Measurements from ENCODE around the gene LPP.

The LPP gene

DNA sequence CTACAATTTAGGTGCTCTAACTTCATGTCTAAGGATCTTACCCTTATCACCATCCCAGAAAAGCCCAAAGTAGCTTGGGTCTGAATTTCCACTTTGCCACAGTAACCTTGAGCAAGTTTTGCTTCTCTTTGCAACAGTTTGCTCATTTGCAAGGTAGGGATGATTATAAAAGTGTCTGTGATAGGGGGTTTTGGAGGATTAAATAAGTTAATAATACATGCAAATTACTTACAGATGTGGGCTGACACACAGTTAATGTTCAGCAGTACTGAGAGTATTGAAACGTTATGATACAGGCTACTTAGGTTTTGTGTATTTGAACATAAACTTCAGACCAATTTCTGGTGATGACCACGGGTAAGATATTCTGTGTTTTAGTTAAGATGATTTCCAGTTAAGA, 573.1 kb downstream of the LPP start:
- POLR2A ChIA-PET = no interaction called here
- no peak for TF ChIP-seq BHLHE40 (IDR thresholded peaks at IDR 0.05; ENCODE audit: borderline replicate concordance)
- TF ChIP-seq SP1 (IDR thresholded peaks at IDR 0.05) = no peak
- TF ChIP-seq FOXA1 (IDR thresholded peaks at IDR 0.05) = no peak
- TF ChIP-seq ARNT (IDR thresholded peaks at IDR 0.05) = no peak
- TF ChIP-seq SUZ12 (IDR thresholded peaks at IDR 0.05) = no peak
- TF ChIP-seq NFRKB (IDR thresholded peaks at IDR 0.05) = no peak
- DNase-seq (ENCODE audit: extremely low spot score) = no peak
- CTCF ChIA-PET = no interaction called here

DNA sequence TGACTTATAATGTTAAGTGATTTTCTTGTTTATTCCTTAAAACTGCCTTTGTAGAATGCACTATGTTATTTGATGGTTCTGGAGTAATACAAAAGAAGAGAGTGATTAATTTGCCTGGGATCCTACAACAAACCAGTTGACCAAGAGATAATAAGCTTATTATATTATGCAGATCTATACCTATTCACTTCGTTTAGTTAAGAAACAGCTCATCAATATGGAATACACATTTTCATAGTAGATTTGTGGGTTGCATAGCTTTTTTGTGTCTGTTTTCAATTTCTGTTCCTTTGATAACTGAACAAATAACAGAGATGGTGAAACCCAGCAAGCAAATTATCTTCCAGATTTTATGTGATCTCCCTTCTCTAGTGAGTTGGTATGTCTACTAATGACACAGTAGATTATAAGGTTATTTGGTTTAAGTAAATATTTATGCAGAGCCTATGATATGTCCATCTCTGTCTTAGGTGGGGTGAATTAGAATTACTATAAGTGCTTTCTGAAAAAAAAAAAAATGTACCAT, 574.5 kb downstream of the LPP start:
- CTCF ChIA-PET = interaction anchor here (0.7 kb wide), 1 partner anchor 1761 kb away, joined by 3 read pairs; no protein-coding TSS in a partner anchor
- TF ChIP-seq FOXK2 (IDR thresholded peaks at IDR 0.05) = no peak
- TF ChIP-seq ZNF384 (IDR thresholded peaks at IDR 0.05) = no peak
- no peak for TF ChIP-seq ARNT (IDR thresholded peaks at IDR 0.05)
- no peak for TF ChIP-seq L3MBTL2 (conservative IDR thresholded peaks at IDR 0.05)
- no peak for TF ChIP-seq SUZ12 (IDR thresholded peaks at IDR 0.05)
- TF ChIP-seq TARDBP (IDR thresholded peaks at IDR 0.05) = no peak
- no peak for TF ChIP-seq ELF4 (IDR thresholded peaks at IDR 0.05)
- TF ChIP-seq HDGF (IDR thresholded peaks at IDR 0.05; ENCODE audit: borderline replicate concordance) = no peak
- no peak for TF ChIP-seq FOXA1 (IDR thresholded peaks at IDR 0.05)
- no peak for TF ChIP-seq CTBP1 (IDR thresholded peaks at IDR 0.05; ENCODE audit: borderline replicate concordance)
- no peak for TF ChIP-seq SP1 (IDR thresholded peaks at IDR 0.05)
- POLR2A ChIA-PET = no interaction called here
- DNase-seq (ENCODE audit: extremely low spot score) = no peak

DNA sequence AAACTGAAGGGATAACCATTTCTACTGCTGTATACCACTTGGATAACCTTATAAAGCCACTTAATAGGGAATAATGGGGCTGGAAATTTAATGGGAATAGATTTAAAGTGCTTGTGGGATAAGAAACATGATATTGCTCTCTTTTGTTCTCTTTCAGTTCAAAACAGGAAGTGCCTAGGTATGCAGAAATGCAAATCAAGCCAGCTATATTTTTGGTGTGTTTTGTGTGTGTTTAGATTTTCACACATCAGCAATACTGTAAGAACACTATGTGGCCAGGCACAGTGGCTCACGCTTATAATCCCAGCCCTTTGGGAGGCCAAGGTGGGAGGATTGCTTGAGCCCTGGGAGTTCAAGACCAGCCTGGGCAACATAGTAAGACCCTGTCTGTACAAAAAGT, 575.5 kb downstream of the LPP start:
- POLR2A ChIA-PET = no interaction called here
- CTCF ChIA-PET = no interaction called here
- DNase-seq (ENCODE audit: extremely low spot score) = no peak
- no peak for TF ChIP-seq TARDBP (IDR thresholded peaks at IDR 0.05)
- TF ChIP-seq LEF1 (IDR thresholded peaks at IDR 0.05; ENCODE audit: borderline replicate concordance) = no peak
- TF ChIP-seq L3MBTL2 (conservative IDR thresholded peaks at IDR 0.05) = no peak

DNA sequence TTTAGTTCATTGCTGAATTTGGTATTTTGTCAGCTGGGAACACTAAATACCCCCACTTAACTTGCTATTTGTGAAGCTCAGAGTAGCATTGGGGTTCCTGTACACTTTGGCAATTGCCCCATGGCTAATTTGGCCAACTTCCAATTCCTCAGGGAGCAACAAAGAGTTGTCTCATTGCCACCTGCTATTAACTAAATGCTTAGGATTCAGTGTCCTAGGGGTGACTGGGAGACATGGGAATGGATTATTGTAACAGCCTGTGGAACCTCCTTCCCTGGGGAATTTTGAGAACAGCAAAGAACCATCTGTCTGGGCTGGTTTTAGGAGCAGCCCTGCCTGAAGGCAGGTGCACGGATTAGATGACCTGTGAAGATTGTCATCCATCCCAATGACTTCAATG, 580.4 kb downstream of the LPP start:
- CTCF ChIA-PET = no interaction called here
- POLR2A ChIA-PET = no interaction called here
- no peak for TF ChIP-seq ARNT (IDR thresholded peaks at IDR 0.05)
- no peak for TF ChIP-seq SUZ12 (IDR thresholded peaks at IDR 0.05)
- no peak for TF ChIP-seq HDGF (IDR thresholded peaks at IDR 0.05; ENCODE audit: borderline replicate concordance)
- no peak for TF ChIP-seq FOXM1 (IDR thresholded peaks at IDR 0.05; ENCODE audit: borderline replicate concordance)
- no peak for TF ChIP-seq NFRKB (IDR thresholded peaks at IDR 0.05)
- TF ChIP-seq, protein P1, sequence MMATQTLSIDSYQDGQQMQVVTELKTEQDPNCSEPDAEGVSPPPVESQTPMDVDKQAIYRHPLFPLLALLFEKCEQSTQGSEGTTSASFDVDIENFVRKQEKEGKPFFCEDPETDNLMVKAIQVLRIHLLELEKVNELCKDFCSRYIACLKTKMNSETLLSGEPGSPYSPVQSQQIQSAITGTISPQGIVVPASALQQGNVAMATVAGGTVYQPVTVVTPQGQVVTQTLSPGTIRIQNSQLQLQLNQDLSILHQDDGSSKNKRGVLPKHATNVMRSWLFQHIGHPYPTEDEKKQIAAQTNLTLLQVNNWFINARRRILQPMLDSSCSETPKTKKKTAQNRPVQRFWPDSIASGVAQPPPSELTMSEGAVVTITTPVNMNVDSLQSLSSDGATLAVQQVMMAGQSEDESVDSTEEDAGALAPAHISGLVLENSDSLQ (IDR thresholded peaks at IDR 0.05) = no peak
- TF ChIP-seq SP1 (IDR thresholded peaks at IDR 0.05) = no peak
- no peak for TF ChIP-seq BHLHE40 (IDR thresholded peaks at IDR 0.05; ENCODE audit: borderline replicate concordance)
- no peak for TF ChIP-seq FOXA1 (IDR thresholded peaks at IDR 0.05)
- no peak for TF ChIP-seq FOXK2 (IDR thresholded peaks at IDR 0.05)
- no peak for DNase-seq (ENCODE audit: extremely low spot score)

DNA sequence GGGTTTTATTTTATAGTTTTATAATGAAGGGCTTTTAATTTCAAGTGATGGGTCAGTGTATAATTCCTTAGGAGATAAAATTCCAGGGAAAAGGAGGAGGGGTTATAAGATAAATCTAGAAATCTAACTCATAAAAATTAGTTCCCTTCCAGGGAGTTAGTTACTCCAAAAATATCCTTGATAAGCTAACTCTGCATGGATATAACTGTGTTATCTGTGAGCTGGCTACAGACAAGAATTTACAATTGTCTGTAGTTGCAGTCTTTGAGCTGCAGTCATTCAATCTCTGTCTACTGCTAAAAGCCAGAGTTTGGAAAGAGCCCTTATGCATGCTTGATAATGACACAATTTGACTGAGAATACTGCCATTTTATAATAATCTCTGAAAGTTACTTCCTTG, 585.6 kb downstream of the LPP start:
- DNase-seq (ENCODE audit: extremely low spot score) = no peak
- ChIA-PET POLR2A (no interaction called here), CTCF (no interaction called here)
- TF ChIP-seq NFRKB (IDR thresholded peaks at IDR 0.05) (no peak), SP1 (IDR thresholded peaks at IDR 0.05) (no peak), ELF4 (IDR thresholded peaks at IDR 0.05) (no peak), FOXM1 (IDR thresholded peaks at IDR 0.05; ENCODE audit: borderline replicate concordance) (no peak), FOXA1 (IDR thresholded peaks at IDR 0.05) (no peak), FOXK2 (IDR thresholded peaks at IDR 0.05) (no peak), HDGF (IDR thresholded peaks at IDR 0.05; ENCODE audit: borderline replicate concordance) (no peak), BHLHE40 (IDR thresholded peaks at IDR 0.05; ENCODE audit: borderline replicate concordance) (no peak)
- TF ChIP-seq, protein P1 (IDR thresholded peaks at IDR 0.05) = no peak

DNA sequence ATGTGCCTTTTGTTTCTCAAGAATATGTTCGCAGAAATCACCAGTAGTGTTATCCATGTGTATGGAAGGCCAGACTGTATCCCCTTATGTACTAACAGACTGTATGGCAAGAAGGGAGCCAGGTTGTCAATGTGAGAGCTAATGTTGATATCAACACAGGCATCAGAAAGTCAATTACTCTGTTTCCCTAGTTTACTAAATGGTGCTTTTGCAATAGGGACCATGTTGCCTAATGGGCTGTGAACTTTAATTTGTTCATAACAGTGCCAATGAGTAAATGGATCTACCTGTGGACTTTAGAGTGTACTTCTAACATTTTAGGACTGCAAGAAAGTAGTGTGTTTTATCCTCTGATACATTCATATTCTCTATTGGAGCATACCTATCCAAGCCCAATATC, 586.1 kb downstream of the LPP start:
- ChIA-PET CTCF (no interaction called here), POLR2A (no interaction called here)
- TF ChIP-seq, protein P1 (IDR thresholded peaks at IDR 0.05) = no peak
- no peak for TF ChIP-seq CTBP1 (IDR thresholded peaks at IDR 0.05; ENCODE audit: borderline replicate concordance)
- no peak for TF ChIP-seq ARNT (IDR thresholded peaks at IDR 0.05)
- no peak for TF ChIP-seq FOXM1 (IDR thresholded peaks at IDR 0.05; ENCODE audit: borderline replicate concordance)
- TF ChIP-seq ELF4 (IDR thresholded peaks at IDR 0.05) = no peak
- TF ChIP-seq FOXK2 (IDR thresholded peaks at IDR 0.05) = no peak
- TF ChIP-seq HDGF (IDR thresholded peaks at IDR 0.05; ENCODE audit: borderline replicate concordance) = no peak
- TF ChIP-seq ZNF384 (IDR thresholded peaks at IDR 0.05) = no peak
- TF ChIP-seq FOXA1 (IDR thresholded peaks at IDR 0.05) = no peak
- TF ChIP-seq L3MBTL2 (conservative IDR thresholded peaks at IDR 0.05) = no peak
- no peak for TF ChIP-seq BHLHE40 (IDR thresholded peaks at IDR 0.05; ENCODE audit: borderline replicate concordance)
- no peak for TF ChIP-seq SP1 (IDR thresholded peaks at IDR 0.05)
- no peak for TF ChIP-seq SUZ12 (IDR thresholded peaks at IDR 0.05)
- no peak for TF ChIP-seq TARDBP (IDR thresholded peaks at IDR 0.05)
- no peak for TF ChIP-seq LEF1 (IDR thresholded peaks at IDR 0.05; ENCODE audit: borderline replicate concordance)
- TF ChIP-seq NFRKB (IDR thresholded peaks at IDR 0.05) = no peak

More for the DNA sequence above, 586.1 kb downstream of the LPP start:
- DNase-seq (ENCODE audit: extremely low spot score) = no peak
